Nephron progenitor cell (in vitro differentiated cells): ENCODE measurements around the gene AIDA.
A peak's percentile ranks its signal among the peaks of the same experiment; 100 is the strongest.

Experiments
- DNase-seq: peaks from one replicate; pipeline ENCODE4 v3.0.0; 2021
- H3K27ac Mint-ChIP-seq: 2 replicates; pipeline ENCODE4 v1.8.0; 2021; ENCODE audit warnings: mild to moderate bottlenecking, moderate library complexity, mixed read lengths
- H3K27me3 Mint-ChIP-seq: 2 replicates; pipeline ENCODE4 v1.8.0; 2021; ENCODE audit warnings: mild to moderate bottlenecking, low read depth, mixed read lengths; ENCODE audit not compliant: poor library complexity
- H3K36me3 Mint-ChIP-seq: 2 replicates; pipeline ENCODE4 v1.8.0; 2021; ENCODE audit warnings: low read depth, mixed read lengths
- H3K4me1 Mint-ChIP-seq: 2 replicates; pipeline ENCODE4 v1.8.0; 2021; ENCODE audit warnings: mixed read lengths
- H3K4me3 Mint-ChIP-seq: 2 replicates; pipeline ENCODE4 v1.8.0; 2021; ENCODE audit warnings: mild to moderate bottlenecking, moderate library complexity, mixed read lengths
- H3K9me3 Mint-ChIP-seq: 2 replicates; pipeline ENCODE4 v1.8.0; 2021; ENCODE audit warnings: mild to moderate bottlenecking, moderate library complexity, mixed read lengths
- TF ChIP-seq, protein P1 (sequence below): fragments of 200-600 bp; sonication (generic); IDR thresholded peaks from 2 replicates; pipeline ENCODE4 v1.5.0; 2021; ENCODE audit warnings: antibody characterized with exemption

AIDA gene

DNA sequence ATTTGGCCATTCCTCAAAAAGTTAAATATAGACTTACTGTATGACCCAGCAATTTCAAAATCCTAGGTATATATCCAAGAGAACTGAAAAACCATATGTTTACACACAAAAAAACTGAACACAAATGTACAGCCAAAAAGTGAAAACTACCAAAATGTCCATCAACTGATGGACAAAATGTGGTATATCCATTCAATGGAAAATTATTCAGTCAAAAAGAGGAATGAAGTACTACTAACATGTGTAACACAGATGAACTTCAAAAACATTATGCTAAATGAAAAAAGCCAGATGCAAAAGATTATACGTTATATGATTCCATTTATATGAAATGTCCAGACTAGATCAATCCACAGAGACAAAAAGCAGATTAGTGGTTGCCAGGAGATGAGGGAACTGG lies 8.0 kb downstream of the AIDA start:
- Mint-ChIP-seq H3K27ac (no peak overlapping the region), H3K27me3 (peaks cover 5% of the 10 kb centered on the region), H3K4me1 (peaks cover 2% of the 10 kb centered on the region), H3K9me3 (peaks cover 46% of the 10 kb centered on the region), H3K36me3 (peaks cover 92% of the 10 kb centered on the region), H3K4me3 (no peak overlapping the region)
- TF ChIP-seq, protein P1, sequence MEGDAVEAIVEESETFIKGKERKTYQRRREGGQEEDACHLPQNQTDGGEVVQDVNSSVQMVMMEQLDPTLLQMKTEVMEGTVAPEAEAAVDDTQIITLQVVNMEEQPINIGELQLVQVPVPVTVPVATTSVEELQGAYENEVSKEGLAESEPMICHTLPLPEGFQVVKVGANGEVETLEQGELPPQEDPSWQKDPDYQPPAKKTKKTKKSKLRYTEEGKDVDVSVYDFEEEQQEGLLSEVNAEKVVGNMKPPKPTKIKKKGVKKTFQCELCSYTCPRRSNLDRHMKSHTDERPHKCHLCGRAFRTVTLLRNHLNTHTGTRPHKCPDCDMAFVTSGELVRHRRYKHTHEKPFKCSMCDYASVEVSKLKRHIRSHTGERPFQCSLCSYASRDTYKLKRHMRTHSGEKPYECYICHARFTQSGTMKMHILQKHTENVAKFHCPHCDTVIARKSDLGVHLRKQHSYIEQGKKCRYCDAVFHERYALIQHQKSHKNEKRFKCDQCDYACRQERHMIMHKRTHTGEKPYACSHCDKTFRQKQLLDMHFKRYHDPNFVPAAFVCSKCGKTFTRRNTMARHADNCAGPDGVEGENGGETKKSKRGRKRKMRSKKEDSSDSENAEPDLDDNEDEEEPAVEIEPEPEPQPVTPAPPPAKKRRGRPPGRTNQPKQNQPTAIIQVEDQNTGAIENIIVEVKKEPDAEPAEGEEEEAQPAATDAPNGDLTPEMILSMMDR, result no peak
- DNase-seq, result no peak

DNA sequence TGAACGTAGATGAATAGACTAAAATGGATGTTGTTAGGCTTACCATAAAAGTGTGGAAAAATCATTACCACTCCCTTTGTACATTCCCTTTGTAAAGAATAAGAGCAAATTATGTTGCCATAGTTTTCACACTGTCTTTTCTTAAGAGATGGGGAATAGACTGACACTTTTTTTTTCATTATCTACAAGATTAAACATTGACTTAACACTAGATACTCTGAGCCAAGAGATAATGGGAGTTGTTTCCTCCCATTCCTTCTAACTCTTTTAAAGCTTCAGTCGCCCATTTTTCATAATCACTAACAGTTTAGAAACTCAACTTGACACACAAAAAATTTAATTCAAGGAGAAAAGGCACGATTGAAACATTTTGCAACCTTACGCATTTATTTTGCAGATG lies 10.1 kb downstream of the AIDA start:
- peak overlapping the region; percentile 5 for H3K27ac Mint-ChIP-seq
- peaks cover 5% of the 10 kb centered on the region for H3K27me3 Mint-ChIP-seq
- H3K4me3 Mint-ChIP-seq, result no peak overlapping the region
- H3K9me3 Mint-ChIP-seq, result peaks cover 39% of the 10 kb centered on the region
- H3K4me1 Mint-ChIP-seq, result no peaks in the 10 kb centered on the region
- DNase-seq, result no peak
- TF ChIP-seq, protein P1, result no peak
- peaks cover 88% of the 10 kb centered on the region for H3K36me3 Mint-ChIP-seq

DNA sequence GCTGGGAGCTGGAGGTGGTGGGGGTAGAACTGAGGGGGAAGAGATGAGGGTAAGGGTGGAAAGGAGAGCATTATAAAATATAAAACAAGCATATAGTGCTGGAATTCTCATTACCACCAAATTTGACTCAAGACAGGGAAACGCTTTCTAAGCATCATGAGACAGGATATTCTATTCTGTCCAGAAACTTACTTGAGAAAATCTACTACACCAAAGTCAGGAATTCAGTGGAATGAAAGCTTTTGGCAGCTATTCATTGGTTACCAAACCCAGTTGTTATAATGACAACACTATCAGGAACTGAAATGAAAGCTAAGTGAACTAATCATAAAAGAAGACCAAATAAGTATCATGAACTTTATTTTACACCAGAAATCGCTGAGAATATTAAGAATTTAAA lies 14.5 kb downstream of the AIDA start:
- TF ChIP-seq, protein P1, result no peak
- Mint-ChIP-seq H3K27ac (no peak overlapping the region), H3K36me3 (peaks cover 46% of the 10 kb centered on the region), H3K9me3 (peaks cover 4% of the 10 kb centered on the region), H3K4me3 (no peak overlapping the region), H3K4me1 (no peaks in the 10 kb centered on the region), H3K27me3 (no peaks in the 10 kb centered on the region)
- DNase-seq, result no peak

DNA sequence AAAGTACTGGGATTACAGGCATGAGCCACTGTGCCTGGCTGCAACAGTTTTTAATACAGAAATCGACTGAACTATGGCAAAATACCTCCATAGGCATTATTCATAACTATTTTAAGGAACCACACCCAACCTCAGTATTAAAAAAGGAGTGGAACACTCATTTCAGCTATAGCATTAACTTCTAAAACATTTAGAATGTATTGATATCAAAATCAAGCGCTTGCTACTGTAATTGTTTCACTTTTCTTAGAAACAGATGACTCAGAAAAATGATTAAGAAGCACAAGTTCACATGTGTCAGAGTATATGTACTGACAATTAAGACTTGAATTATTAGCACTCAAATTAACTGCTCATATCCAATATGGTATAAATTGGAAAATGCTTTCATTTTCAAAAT lies 15.1 kb downstream of the AIDA start:
- Mint-ChIP-seq H3K4me1 (no peaks in the 10 kb centered on the region), H3K9me3 (peaks cover 4% of the 10 kb centered on the region), H3K27ac (no peak overlapping the region), H3K36me3 (peaks cover 40% of the 10 kb centered on the region), H3K4me3 (no peak overlapping the region), H3K27me3 (no peaks in the 10 kb centered on the region)
- no peak for DNase-seq
- TF ChIP-seq, protein P1, result no peak

DNA sequence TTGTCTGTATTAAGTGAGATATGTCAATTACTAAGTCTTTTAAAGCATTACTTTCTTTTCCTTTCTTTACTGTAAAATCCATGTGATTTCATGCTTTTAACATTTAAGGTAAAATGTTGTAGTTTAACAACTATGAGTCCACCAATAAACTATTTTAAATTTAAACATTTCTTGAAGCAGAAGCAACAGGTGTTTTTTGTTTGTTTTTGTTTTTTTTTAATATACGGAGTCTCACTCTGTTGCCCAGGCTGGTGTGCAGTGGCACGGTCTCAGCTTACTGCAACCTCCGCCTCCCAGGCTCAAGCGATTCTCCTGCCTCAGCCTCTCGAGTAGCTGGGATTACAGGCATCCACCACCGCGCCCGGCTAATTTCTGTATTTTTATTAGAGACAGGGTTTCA lies 15.6 kb downstream of the AIDA start:
- no peaks in the 10 kb centered on the region for H3K4me1 Mint-ChIP-seq
- H3K36me3 Mint-ChIP-seq, result peaks cover 37% of the 10 kb centered on the region
- peaks cover 4% of the 10 kb centered on the region for H3K9me3 Mint-ChIP-seq
- DNase-seq, result no peak
- H3K27ac Mint-ChIP-seq, result no peak overlapping the region
- H3K4me3 Mint-ChIP-seq, result no peak overlapping the region
- TF ChIP-seq, protein P1, result no peak
- H3K27me3 Mint-ChIP-seq, result no peaks in the 10 kb centered on the region

GRCh38 chr1:222694927-222695326 lies 17.4 kb downstream of the AIDA start:
- H3K4me1 Mint-ChIP-seq, result no peaks in the 10 kb centered on the region
- H3K9me3 Mint-ChIP-seq, result peaks cover 2% of the 10 kb centered on the region
- H3K4me3 Mint-ChIP-seq, result no peak overlapping the region

More at GRCh38 chr1:222694927-222695326, 17.4 kb downstream of the AIDA start:
- TF ChIP-seq, protein P1, result no peak
- Mint-ChIP-seq H3K27ac (no peak overlapping the region), H3K36me3 (peaks cover 20% of the 10 kb centered on the region), H3K27me3 (no peaks in the 10 kb centered on the region)
- no peak for DNase-seq
